Heart left ventricle (tissue), 16 donors: ENCODE results near the gene LINGO1. TPM values are rescaled to one million over a fixed set of nuclear protein-coding genes. Genes with fewer than 3 reads are reported as not detected.

Experiments
- ATAC-seq, 4 donors: fragments of 200-7000 bp; cut with Tn5 transposase; one replicate each; pipeline ENCODE4 v1.9.1; 2020 to 2022; ENCODE audit warnings: moderate library complexity in 4 of 4, mild to moderate bottlenecking in 3 of 4, moderate number of reproducible peaks in 1 of 4
- DNase-seq, 5 donors: peaks; one replicate each; pipeline ENCODE4 v3.0.0-alpha.2; 2020
- H3K27ac ChIP-seq, 12 donors: fragments of 200-600 bp; sonication (generic) in 4 of 12; one replicate each; pipeline versions ENCODE4 v1.5.0 to v1.8.0; 2016 to 2022; ENCODE audit warnings: mild to moderate bottlenecking in 2 of 12
- H3K27me3 ChIP-seq, 9 donors: fragments of 200-600 bp; sonication (generic) in 2 of 9; one replicate each; pipeline versions ENCODE4 v1.5.1 to v1.8.0; 2016 to 2022; ENCODE audit warnings: mild to moderate bottlenecking in 3 of 9
- H3K36me3 ChIP-seq, 9 donors: fragments of 200-600 bp; sonication (generic) in 2 of 9; one replicate each; pipeline versions ENCODE4 v1.5.0 to v1.8.0; 2018 to 2022; ENCODE audit warnings: mild to moderate bottlenecking in 2 of 9
- H3K4me1 ChIP-seq, 12 donors: fragments of 200-600 bp; sonication (generic) in 4 of 12; one replicate each; pipeline versions ENCODE4 v1.5.0 to v1.8.0; 2016 to 2022; ENCODE audit warnings: mild to moderate bottlenecking in 3 of 12
- H3K4me3 ChIP-seq, 12 donors: fragments of 200-600 bp; sonication (generic) in 4 of 12; one replicate each; pipeline versions ENCODE4 v1.5.0 to v1.8.0; 2017 to 2022; ENCODE audit warnings: mild to moderate bottlenecking in 9 of 12, moderate library complexity in 4 of 12
- H3K9me3 ChIP-seq, 12 donors: fragments of 200-600 bp; sonication (generic) in 4 of 12; one replicate each; pipeline versions ENCODE4 v1.5.0 to v1.8.0; 2016 to 2022; ENCODE audit warnings: mild to moderate bottlenecking in 1 of 12
- CTCF ChIP-seq, 12 donors: fragments of 200-600 bp; sonication (generic) in 4 of 12; IDR thresholded peaks; one replicate each; pipeline versions ENCODE4 v1.5.0 to v1.8.0; 2018 to 2022; ENCODE audit warnings: antibody characterized with exemption in 12 of 12, mild to moderate bottlenecking in 5 of 12
- POLR2A ChIP-seq, 2 donors: fragments of 450-650 bp; IDR thresholded peaks; one replicate each; pipeline ENCODE4 v1.6.1; 2017; ENCODE audit warnings: antibody characterized with exemption in 2 of 2, mild to moderate bottlenecking in 2 of 2, moderate library complexity in 2 of 2
- WGBS, 4 donors: extraction: QIAGEN DNeasy Blood & Tissue Kit in 2 of 4; methylation state at CpG; one replicate each; pipeline versions ENCODE4 v1.1.5 to v1.1.7; 2013 to 2018; 5-methylcytosine and 5-hydroxymethylcytosine counted together
- intact Hi-C, 10 donors: fragments of 100-400 bp; cut with DNase I; formaldehyde crosslinking; loops; one replicate each; pipeline versions ENCODE4 v1.11.1 to v1.14.2; 2022
- polyA plus RNA-seq, 2 donors: library from polyadenylated mRNA; stranded (reverse); fragments of 200-250 nt; gene quantifications; one replicate each; pipeline ENCODE4 v1.2.3, GENCODE V29; 2013
- total RNA-seq, 9 donors: library from RNA; depleted of rRNA in 2 of 9; stranded (reverse); fragments of >200 nt in 2 of 9; fragmentation: NEBNext Ultra II Directional in 3 of 9; extraction: Animal tissue kit (Norgen Biotek cat#: 25700) in 3 of 9; gene quantifications; one replicate each; pipeline versions ENCODE4 v1.1.0 to v1.2.4, GENCODE V29; 2016 to 2023
- donor health status: ischemic (EF 13 %, LVEDD 7.1; RV severe dilation, severe dysfunction).
- donor health status: healthy with polysubstance abuse.
- donor health status: DM: no; HTN: yes; CAD: no.
- donor health status: DM: no; HTN: no; CAD: no.
- donor health status: ischemic (EF 25% LVEDD 6.9; RV normal size, moderate dysfunction).
- donor health status: ischemic (EF 25% LVEDD 5.7; RV mildly dilated, moderate dysfunction).
- donor health status: healthy.
- donor health status: DM: yes; HTN: yes; CAD: no.
- donor health status: ischemic (EF 35%, LVEDD 5.7; RV mildly dilated, moderate dysfunction).
- donor health status: nonischemic (EF 11% LVEDD 7.7; RV severe dilation, severe dysfunction).
- donor health status: DM: yes; HTN: yes; CAD: no.
- donor health status: PGD.
- donor health status: ischemic (EF 29% LVEDD 5.4; RV normal size, mild dysfunction).
- donor health status: nonischemic (EF 23%, LVEDD 6.1; RV moderate dilation, normal function).

Gene LINGO1
- total and polyA plus RNA-seq, 11 donors, result 0.49 to 4.0 (median 1.7) TPM

DNA sequence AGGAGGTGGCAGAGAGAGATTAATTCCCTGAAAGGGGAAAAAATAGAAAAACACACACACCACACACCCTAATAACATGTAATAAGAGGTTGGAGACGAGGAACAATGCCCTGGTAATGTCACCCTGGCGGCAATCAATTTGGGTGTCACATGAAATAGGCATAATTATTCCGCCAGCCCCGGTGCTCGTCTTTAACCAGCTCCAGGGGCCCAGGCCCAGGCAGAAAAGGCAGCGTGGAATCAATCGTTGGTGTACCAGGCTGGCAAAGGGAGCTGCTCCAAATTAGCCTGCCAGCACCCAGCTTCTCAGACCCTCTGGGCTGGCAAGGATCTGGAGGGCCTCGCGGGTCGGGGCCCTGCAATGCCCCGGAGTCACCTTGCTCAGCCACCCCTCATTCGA is 5.6 kb downstream of the LINGO1 start:
- Histone ChIP-seq H3K27me3 (peaks cover 0 to 20% (median 10%) of the 10 kb centered on the region in 9 donors), H3K4me1 (peaks cover 0 to 27% (median 1%) of the 10 kb centered on the region in 12 donors), H3K9me3 (no peaks in the 10 kb centered on the region), H3K36me3 (no peaks in the 10 kb centered on the region), H3K4me3 (no peak overlapping the region), H3K27ac (no peak overlapping the region)
- intact Hi-C loops, result loop anchor here in 2 of 10 donors (5.0 to 10.0 kb wide), 2 partner anchors 35 to 512 kb away; no protein-coding TSS in a partner anchor
- TF ChIP-seq POLR2A (IDR thresholded peaks at IDR 0.05) (no peak), CTCF (IDR thresholded peaks at IDR 0.05) (no peak)
- DNase-seq (no peak), ATAC-seq (no peak)
- 83 to 89% (median 88%) methylated on average over 12 of the region's 12 CpGs for WGBS, 4 donors

- Histone ChIP-seq H3K27ac (no peak overlapping the region), H3K4me1 (peaks cover 0 to 16% (median 0%) of the 10 kb centered on the region in 12 donors), H3K4me3 (no peak overlapping the region), H3K9me3 (no peaks in the 10 kb centered on the region), H3K27me3 (peaks cover 0 to 9% (median 0%) of the 10 kb centered on the region in 9 donors), H3K36me3 (no peaks in the 10 kb centered on the region)
- 87 to 94% (median 91%) methylated on average over 3 of the region's 3 CpGs for WGBS, 4 donors
- no peak for ATAC-seq
- TF ChIP-seq CTCF (IDR thresholded peaks at IDR 0.05), result no peak
- TF ChIP-seq POLR2A (IDR thresholded peaks at IDR 0.05), result no peak
- intact Hi-C loops, result loop anchor here in 2 of 10 donors (5.0 to 10.0 kb wide), 2 partner anchors 34 to 511 kb away; no protein-coding TSS in a partner anchor
- no peak for DNase-seq
Measured at GRCh38 chr15:77626002-77626401, 6.7 kb downstream of the LINGO1 start.

GRCh38 chr15:77625376-77625775 is 7.3 kb downstream of the LINGO1 start:
- no peak overlapping the region for H3K4me3 ChIP-seq
- DNase-seq, result no peak
- H3K27me3 ChIP-seq, result peaks cover 0 to 3% (median 0%) of the 10 kb centered on the region in 9 donors
- WGBS, 4 donors, result 94 to 100% (median 98%) methylated on average over 3 of the region's 3 CpGs
- peaks cover 0 to 12% (median 0%) of the 10 kb centered on the region in 12 donors for H3K4me1 ChIP-seq
- H3K9me3 ChIP-seq, result no peaks in the 10 kb centered on the region
- no peak for ATAC-seq
- no peaks in the 10 kb centered on the region for H3K36me3 ChIP-seq
- no peak overlapping the region for H3K27ac ChIP-seq
- intact Hi-C loops, result loop anchor here in 2 of 10 donors (5.0 to 10.0 kb wide), 2 partner anchors 33 to 511 kb away; no protein-coding TSS in a partner anchor
- TF ChIP-seq CTCF (IDR thresholded peaks at IDR 0.05) (no peak), POLR2A (IDR thresholded peaks at IDR 0.05) (no peak)

GRCh38 chr15:77624868-77625267 is 7.8 kb downstream of the LINGO1 start:
- H3K36me3 ChIP-seq, result no peaks in the 10 kb centered on the region
- DNase-seq, result no peak
- ATAC-seq, result no peak
- 63 to 71% (median 68%) methylated on average over 4 to 7 of the region's 7 CpGs for WGBS, 4 donors
- H3K27ac ChIP-seq, result no peak overlapping the region
- H3K9me3 ChIP-seq, result no peaks in the 10 kb centered on the region
- no peaks in the 10 kb centered on the region for H3K27me3 ChIP-seq
- intact Hi-C loops, result loop anchor here in 2 of 10 donors (5.0 to 10.0 kb wide), 2 partner anchors 33 to 510 kb away; no protein-coding TSS in a partner anchor
- no peak overlapping the region for H3K4me3 ChIP-seq
- TF ChIP-seq POLR2A (IDR thresholded peaks at IDR 0.05) (no peak), CTCF (IDR thresholded peaks at IDR 0.05) (no peak)
- H3K4me1 ChIP-seq, result peaks cover 0 to 12% (median 0%) of the 10 kb centered on the region in 12 donors
